Smooth muscle cell of the brain vasculature (primary cell): Measurements from ENCODE around the gene DISP3.

Source experiments
- DNase-seq: peaks from one replicate; pipeline ENCODE4 v3.0.0-alpha.2; 2012; ENCODE audit warnings: low read depth, low spot score

The DISP3 gene

GRCh38 chr1:11528611-11529261 lies 49.8 kb downstream of the DISP3 start:
- DNase-seq, result no peak

- DNase-seq, result no peak
Observed at GRCh38 chr1:11529330-11529729, 50.4 kb downstream of the DISP3 start.

- no peak for DNase-seq
Observed at GRCh38 chr1:11529763-11530730, 51.1 kb downstream of the DISP3 start.

- no peak for DNase-seq
Observed at GRCh38 chr1:11530731-11531311, 51.9 kb downstream of the DISP3 start.

- DNase-seq, result no peak
Observed at GRCh38 chr1:11531314-11531870, 52.4 kb downstream of the DISP3 start.

GRCh38 chr1:11531943-11532342 lies 53.0 kb downstream of the DISP3 start:
- DNase-seq, result no peak

- no peak for DNase-seq
Observed at GRCh38 chr1:11533790-11534787, 55.1 kb downstream of the DISP3 start.

GRCh38 chr1:11534846-11535245 lies 55.9 kb downstream of the DISP3 start:
- DNase-seq, result no peak

- no peak for DNase-seq
Observed at GRCh38 chr1:11535316-11535715, 56.4 kb downstream of the DISP3 start.

- no peak for DNase-seq
Observed at GRCh38 chr1:11535761-11536572, 57.0 kb downstream of the DISP3 start.

GRCh38 chr1:11536573-11537379 lies 57.8 kb downstream of the DISP3 start:
- no peak for DNase-seq

GRCh38 chr1:11537380-11537764 lies 58.4 kb downstream of the DISP3 start:
- DNase-seq, result no peak

- no peak for DNase-seq
Observed at GRCh38 chr1:11537854-11538591, 59.1 kb downstream of the DISP3 start.

- DNase-seq, result no peak
Observed at GRCh38 chr1:11538886-11539285, 59.9 kb downstream of the DISP3 start.

- DNase-seq, result no peak
Observed at GRCh38 chr1:11539850-11540772, 61.2 kb downstream of the DISP3 start.

- no peak for DNase-seq
Observed at GRCh38 chr1:11540773-11541160, 61.8 kb downstream of the DISP3 start.

- no peak for DNase-seq
Observed at GRCh38 chr1:11541236-11541635, 62.3 kb downstream of the DISP3 start.
